Colonic mucosa (tissue), 4 donors: ENCODE measurements around the gene THSD4. TPM values are rescaled to one million over a fixed set of nuclear protein-coding genes. Genes with fewer than 3 reads are reported as not detected.

Experiments
- DNase-seq: peaks from one replicate; pipeline ENCODE4 v3.0.0-alpha.2; 2020
- H3K27ac ChIP-seq: fragments of 200-600 bp; one replicate; pipeline ENCODE4 v1.8.0; 2021
- H3K27me3 ChIP-seq: fragments of 200-600 bp; one replicate; pipeline ENCODE4 v1.8.0; 2021
- H3K36me3 ChIP-seq: fragments of 200-600 bp; one replicate; pipeline ENCODE4 v1.8.0; 2021
- H3K4me1 ChIP-seq: fragments of 200-600 bp; one replicate; pipeline ENCODE4 v1.8.0; 2021; ENCODE audit warnings: mild to moderate bottlenecking
- H3K4me3 ChIP-seq: fragments of 200-600 bp; one replicate; pipeline ENCODE4 v1.8.0; 2021
- H3K9ac ChIP-seq, 2 donors: one replicate each; pipeline ENCODE4 v1.7.0; 2013; ENCODE audit warnings: control low read depth in 2 of 2, low read depth in 2 of 2, low read length in 2 of 2
- H3K9me3 ChIP-seq: fragments of 200-600 bp; one replicate; pipeline ENCODE4 v1.8.0; 2021
- intact Hi-C: fragments of 100-400 bp; cut with DNase I; formaldehyde crosslinking; loops from one replicate; pipeline ENCODE4 v1.14.1; 2022
- total RNA-seq, 2 donors: library from RNA; stranded (reverse); fragmentation: NEBNext Ultra II Directional in 1 of 2; extraction: Animal tissue kit (Norgen Biotek cat#: 25700) in 1 of 2; gene quantifications; one replicate each; pipeline ENCODE4 v1.2.1, GENCODE V29; 2021
- TF ChIP-seq, protein P1 (sequence below): fragments of 200-600 bp; IDR thresholded peaks from one replicate; pipeline ENCODE4 v1.8.0; 2022; ENCODE audit warnings: antibody characterized with exemption, mild to moderate bottlenecking
- donor health status: healthy.
- donor health status: DM: no; HTN: no; CAD: no.
- donor health status: DM: no; HTN: no; CAD: no.

The THSD4 gene
- total RNA-seq, 2 donors from 2014 or later: 18.8 to 23.5 TPM

DNA sequence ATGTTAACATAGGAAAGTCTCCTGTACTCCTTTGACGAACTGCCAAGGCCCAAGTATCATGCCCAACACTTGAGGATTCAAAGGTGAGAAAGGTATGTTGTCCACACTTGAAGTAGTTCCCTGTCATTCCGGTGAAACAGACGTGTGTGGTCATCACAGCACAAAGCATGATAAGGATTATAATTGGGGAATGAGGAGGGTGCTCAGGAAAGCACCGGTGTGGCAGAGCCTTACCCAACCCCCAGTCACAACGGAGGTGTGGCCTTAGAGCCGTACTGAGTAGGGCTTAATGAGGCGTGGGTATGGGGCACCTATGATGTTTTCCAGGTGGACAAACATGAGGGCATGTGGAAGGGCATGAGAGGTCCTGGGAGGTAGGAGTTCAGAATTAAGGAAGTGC is 492.1 kb downstream of the THSD4 start:
- no peak overlapping the region for H3K4me3 ChIP-seq
- DNase-seq: no peak
- no peaks in the 10 kb centered on the region for H3K27me3 ChIP-seq
- no peak overlapping the region for H3K27ac ChIP-seq
- no peaks in the 10 kb centered on the region for H3K9me3 ChIP-seq
- TF ChIP-seq, protein P1, sequence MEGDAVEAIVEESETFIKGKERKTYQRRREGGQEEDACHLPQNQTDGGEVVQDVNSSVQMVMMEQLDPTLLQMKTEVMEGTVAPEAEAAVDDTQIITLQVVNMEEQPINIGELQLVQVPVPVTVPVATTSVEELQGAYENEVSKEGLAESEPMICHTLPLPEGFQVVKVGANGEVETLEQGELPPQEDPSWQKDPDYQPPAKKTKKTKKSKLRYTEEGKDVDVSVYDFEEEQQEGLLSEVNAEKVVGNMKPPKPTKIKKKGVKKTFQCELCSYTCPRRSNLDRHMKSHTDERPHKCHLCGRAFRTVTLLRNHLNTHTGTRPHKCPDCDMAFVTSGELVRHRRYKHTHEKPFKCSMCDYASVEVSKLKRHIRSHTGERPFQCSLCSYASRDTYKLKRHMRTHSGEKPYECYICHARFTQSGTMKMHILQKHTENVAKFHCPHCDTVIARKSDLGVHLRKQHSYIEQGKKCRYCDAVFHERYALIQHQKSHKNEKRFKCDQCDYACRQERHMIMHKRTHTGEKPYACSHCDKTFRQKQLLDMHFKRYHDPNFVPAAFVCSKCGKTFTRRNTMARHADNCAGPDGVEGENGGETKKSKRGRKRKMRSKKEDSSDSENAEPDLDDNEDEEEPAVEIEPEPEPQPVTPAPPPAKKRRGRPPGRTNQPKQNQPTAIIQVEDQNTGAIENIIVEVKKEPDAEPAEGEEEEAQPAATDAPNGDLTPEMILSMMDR: no peak
- intact Hi-C loops: no loop called here
- H3K4me1 ChIP-seq: no peaks in the 10 kb centered on the region
- no peak overlapping the region for H3K9ac ChIP-seq
- H3K36me3 ChIP-seq: no peaks in the 10 kb centered on the region

GRCh38 chr15:71610728-71611552 is 495.7 kb downstream of the THSD4 start:
- no peak for DNase-seq
- TF ChIP-seq, protein P1: no peak
- H3K36me3 ChIP-seq: no peaks in the 10 kb centered on the region
- H3K27me3 ChIP-seq: no peaks in the 10 kb centered on the region
- no peak overlapping the region for H3K4me3 ChIP-seq
- no peaks in the 10 kb centered on the region for H3K9me3 ChIP-seq
- intact Hi-C loops: no loop called here
- H3K27ac ChIP-seq: no peak overlapping the region
- H3K9ac ChIP-seq: no peak overlapping the region
- no peaks in the 10 kb centered on the region for H3K4me1 ChIP-seq

DNA sequence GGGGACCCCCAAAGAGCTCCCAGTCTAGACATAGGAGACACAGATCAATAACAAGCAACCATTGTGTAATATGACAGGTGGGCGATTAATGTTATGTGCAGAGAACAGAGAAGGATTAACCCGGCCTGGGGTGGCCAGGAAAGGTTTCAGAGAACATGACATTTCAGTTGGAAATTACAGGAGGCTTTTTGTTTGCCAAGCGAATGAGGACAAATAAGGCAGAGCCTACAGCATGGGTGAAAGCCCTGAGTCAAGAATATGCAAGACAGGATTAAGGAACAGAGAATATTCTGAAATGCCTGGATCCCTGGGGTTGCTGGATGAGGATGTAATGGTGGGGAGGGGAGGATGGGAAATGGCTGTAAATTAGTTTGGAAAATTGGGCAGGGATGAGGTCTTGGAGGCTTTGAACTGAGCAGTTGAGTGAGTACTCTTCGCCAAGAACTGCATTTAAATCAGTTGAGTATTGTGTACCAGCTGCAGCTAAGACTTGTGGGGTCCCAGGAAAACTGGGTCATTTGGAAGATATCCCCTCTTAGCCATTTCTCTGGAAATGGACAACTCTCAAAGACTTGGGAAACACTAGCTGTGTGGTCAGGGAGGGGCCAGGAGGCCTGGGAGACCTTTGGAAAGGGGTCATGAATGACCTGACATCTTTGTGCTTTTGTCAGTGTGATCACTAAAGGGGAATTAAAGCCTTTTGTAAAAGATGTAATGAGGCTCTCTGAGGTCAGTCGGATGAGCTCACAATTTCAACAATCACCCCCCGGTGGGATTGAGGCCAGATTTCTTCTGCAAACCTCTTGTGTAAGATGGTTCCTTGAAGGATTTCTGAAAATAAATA is 496.5 kb downstream of the THSD4 start:
- TF ChIP-seq, protein P1: no peak
- Histone ChIP-seq H3K9me3 (no peaks in the 10 kb centered on the region), H3K4me3 (no peak overlapping the region), H3K27me3 (no peaks in the 10 kb centered on the region), H3K27ac (no peak overlapping the region), H3K4me1 (no peaks in the 10 kb centered on the region), H3K36me3 (no peaks in the 10 kb centered on the region), H3K9ac (no peak overlapping the region)
- no peak for DNase-seq
- intact Hi-C loops: no loop called here

DNA sequence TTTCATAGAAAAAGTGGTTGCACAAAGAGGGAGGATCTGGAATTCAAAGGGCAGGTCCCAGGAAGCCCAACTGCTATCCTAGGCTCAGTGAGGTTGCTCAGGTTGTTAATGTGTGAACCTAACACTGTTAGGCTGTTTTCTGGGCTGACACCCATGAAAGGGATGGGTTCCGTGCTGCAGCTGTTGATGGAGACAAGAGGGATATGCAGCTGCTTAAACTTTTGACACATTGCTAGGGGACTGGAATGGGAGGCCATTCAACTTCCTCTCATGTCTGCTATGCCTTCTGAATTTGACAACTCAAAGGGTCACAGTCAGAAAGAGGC is 497.1 kb downstream of the THSD4 start:
- Histone ChIP-seq H3K9ac (no peak overlapping the region), H3K4me1 (no peaks in the 10 kb centered on the region), H3K9me3 (no peaks in the 10 kb centered on the region), H3K4me3 (no peak overlapping the region), H3K36me3 (no peaks in the 10 kb centered on the region), H3K27ac (no peak overlapping the region), H3K27me3 (no peaks in the 10 kb centered on the region)
- DNase-seq: no peak
- intact Hi-C loops: no loop called here
- TF ChIP-seq, protein P1: no peak

DNA sequence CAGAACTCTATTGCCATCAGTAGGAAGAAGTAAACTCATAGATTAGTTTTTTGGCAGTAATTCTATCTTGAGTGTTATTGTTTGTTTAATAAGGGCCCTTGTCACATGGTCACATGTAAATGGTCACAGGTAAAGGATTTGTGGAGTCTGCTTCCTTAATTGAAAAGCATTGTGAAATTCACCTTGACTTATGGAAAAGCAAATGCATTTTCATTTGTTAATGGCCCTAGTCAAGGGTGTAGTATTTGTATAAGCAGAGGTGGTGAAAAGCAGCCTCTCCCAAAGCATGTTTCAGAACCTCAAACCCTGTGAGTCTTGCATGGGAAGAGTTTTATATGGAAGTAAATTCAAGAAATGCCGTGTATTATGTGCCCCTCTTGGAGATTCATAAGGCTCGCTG is 497.6 kb downstream of the THSD4 start:
- no peak for DNase-seq
- Histone ChIP-seq H3K27ac (no peak overlapping the region), H3K9ac (no peak overlapping the region), H3K9me3 (no peaks in the 10 kb centered on the region), H3K4me1 (no peaks in the 10 kb centered on the region), H3K36me3 (no peaks in the 10 kb centered on the region), H3K27me3 (no peaks in the 10 kb centered on the region), H3K4me3 (no peak overlapping the region)
- TF ChIP-seq, protein P1: no peak
- intact Hi-C loops: no loop called here
